GM23338 (cell line): ENCODE results near the gene WWC1. TPM values are rescaled to one million over a fixed set of nuclear protein-coding genes. Genes with fewer than 3 reads are reported as not detected.

Experiments used
- ATAC-seq: fragments of 200-7000 bp; cut with Tn5 transposase; 3 replicates; pipeline ENCODE4 v1.9.1; 2020
- DNase-seq: peaks from one replicate; pipeline ENCODE4 v3.0.0-alpha.2; 2015; ENCODE audit warnings: low spot score
- H2AFZ ChIP-seq: fragments of 200-600 bp; sonication (generic); 2 replicates; pipeline ENCODE4 v1.8.0; 2016; ENCODE audit warnings: antibody characterized with exemption, mild to moderate bottlenecking, moderate library complexity
- H3F3A ChIP-seq: fragments of 200-600 bp; sonication (generic); replicated peaks from 2 replicates; pipeline ENCODE4 v1.8.0; 2017; ENCODE audit warnings: antibody characterized with exemption, mixed run types, low read depth
- H3K27ac ChIP-seq: fragments of 200-600 bp; sonication (generic); 2 replicates; pipeline ENCODE4 v1.6.1; 2016; ENCODE audit warnings: low read depth
- H3K27me3 ChIP-seq: fragments of 200-600 bp; sonication (generic); 2 replicates; pipeline ENCODE4 v1.8.0; 2016; ENCODE audit warnings: mild to moderate bottlenecking, mixed run types, moderate library complexity; ENCODE audit not compliant: insufficient read depth
- H3K36me3 ChIP-seq: fragments of 200-600 bp; sonication (generic); 2 replicates; pipeline ENCODE4 v1.8.0; 2016; ENCODE audit warnings: mild to moderate bottlenecking; ENCODE audit not compliant: insufficient read depth
- H3K4me1 ChIP-seq: fragments of 200-600 bp; sonication (generic); 2 replicates; pipeline ENCODE4 v1.8.0; 2016; ENCODE audit warnings: mild to moderate bottlenecking, moderate library complexity; ENCODE audit not compliant: insufficient read depth
- H3K4me2 ChIP-seq: fragments of 200-600 bp; sonication (generic); 2 replicates; pipeline ENCODE4 v1.7.1; 2017; ENCODE audit warnings: mixed run types
- H3K4me3 ChIP-seq: fragments of 200-600 bp; sonication (generic); 2 replicates; pipeline ENCODE4 v1.6.1; 2016; ENCODE audit warnings: mixed run types
- H3K79me2 ChIP-seq: fragments of 200-600 bp; sonication (generic); replicated peaks from 2 replicates; pipeline ENCODE4 v1.8.0; 2017; ENCODE audit warnings: mild to moderate bottlenecking; ENCODE audit not compliant: insufficient read depth
- H3K9me2 ChIP-seq: fragments of 200-600 bp; sonication (generic); 2 replicates; pipeline ENCODE4 v1.8.0; 2017; ENCODE audit not compliant: insufficient read depth
- H4K20me1 ChIP-seq: fragments of 200-600 bp; sonication (generic); replicated peaks from 2 replicates; pipeline ENCODE4 v1.8.0; 2017; ENCODE audit warnings: mild to moderate bottlenecking; ENCODE audit not compliant: insufficient read depth
- H3K27ac Mint-ChIP-seq: 2 replicates; pipeline ENCODE4 v1.8.0; 2020; ENCODE audit warnings: inconsistent platforms, mild to moderate bottlenecking, moderate library complexity, mixed read lengths
- H3K27me3 Mint-ChIP-seq: 3 replicates; pipeline ENCODE4 v1.8.0; 2022; ENCODE audit warnings: low read depth, mild to moderate bottlenecking, moderate library complexity, mixed read lengths, inconsistent platforms; ENCODE audit not compliant: insufficient read depth, poor library complexity
- H3K36me3 Mint-ChIP-seq: 3 replicates; pipeline ENCODE4 v1.8.0; 2021; ENCODE audit warnings: low read depth, mild to moderate bottlenecking, inconsistent platforms, moderate library complexity, mixed read lengths
- H3K4me1 Mint-ChIP-seq: 3 replicates; pipeline ENCODE4 v1.8.0; 2020; ENCODE audit warnings: mild to moderate bottlenecking, inconsistent platforms, mixed read lengths
- H3K4me3 Mint-ChIP-seq: 3 replicates; pipeline ENCODE4 v1.8.0; 2021; ENCODE audit warnings: moderate library complexity, mild to moderate bottlenecking, inconsistent platforms, mixed read lengths
- H3K9me3 Mint-ChIP-seq: 3 replicates; pipeline ENCODE4 v1.8.0; 2020; ENCODE audit warnings: moderate library complexity, mild to moderate bottlenecking, inconsistent platforms, mixed read lengths
- CREB1 ChIP-seq: fragments of 250-450 bp; sonication (Bioruptor Pico); IDR thresholded peaks from 2 replicates; pipeline ENCODE4 v1.5.0; 2020; ENCODE audit warnings: low read depth, mild to moderate bottlenecking, moderate library complexity
- CTCF ChIP-seq, 2 experiments: fragments of 200-600 bp in 1 of 2; sonication (generic) in 1 of 2; conservative IDR thresholded peaks; 2 replicates each; pipeline versions ENCODE4 v1.5.1 to v1.6.1; 2016 to 2017; ENCODE audit warnings: antibody characterized with exemption in 2 of 2, low read depth in 2 of 2, mild to moderate bottlenecking in 2 of 2, moderate library complexity in 1 of 2
- ETS1 ChIP-seq: IDR thresholded peaks from 2 replicates; pipeline ENCODE4 v1.6.1; 2016; ENCODE audit warnings: antibody characterized with exemption
- EZH2 ChIP-seq: fragments of 200-600 bp; sonication (generic); IDR thresholded peaks from one replicate; pipeline ENCODE4 v1.8.0; 2017; ENCODE audit warnings: antibody characterized with exemption, mild to moderate bottlenecking, low read depth; ENCODE audit not compliant: unreplicated experiment
- EZH2phosphoT487 ChIP-seq: fragments of 200-600 bp; sonication (generic); IDR thresholded peaks from one replicate; pipeline ENCODE4 v1.8.1; 2018; ENCODE audit warnings: antibody characterized with exemption; ENCODE audit not compliant: unreplicated experiment
- JUNB ChIP-seq: IDR thresholded peaks from one replicate; pipeline ENCODE4 v1.6.1; 2016; ENCODE audit warnings: antibody characterized with exemption; ENCODE audit not compliant: unreplicated experiment
- NANOG ChIP-seq: IDR thresholded peaks from 2 replicates; pipeline ENCODE4 v1.6.1; 2016; ENCODE audit warnings: antibody characterized with exemption, borderline replicate concordance
- POLR2AphosphoS5 ChIP-seq: IDR thresholded peaks from 2 replicates; pipeline ENCODE4 v1.6.1; 2016; ENCODE audit warnings: antibody characterized with exemption, low read depth
- REST ChIP-seq: IDR thresholded peaks from one replicate; pipeline ENCODE4 v1.6.1; 2018; ENCODE audit warnings: antibody characterized with exemption; ENCODE audit not compliant: unreplicated experiment
- STAT1 ChIP-seq: IDR thresholded peaks from one replicate; pipeline ENCODE4 v1.6.1; 2016; ENCODE audit warnings: antibody characterized with exemption; ENCODE audit not compliant: unreplicated experiment
- ZNF114 ChIP-seq: fragments of 250-450 bp; sonication (Bioruptor Pico); IDR thresholded peaks from 2 replicates; pipeline ENCODE4 v1.5.0; 2020; ENCODE audit warnings: mild to moderate bottlenecking, moderate library complexity
- ZNF331 ChIP-seq: fragments of 250-450 bp; sonication (Bioruptor Pico); IDR thresholded peaks from 2 replicates; pipeline ENCODE4 v1.5.0; 2020; ENCODE audit warnings: low read depth, mild to moderate bottlenecking, moderate library complexity
- polyA plus RNA-seq: library from polyadenylated mRNA; unstranded; fragments of >200 nt; fragmentation: Nextera tagmentation; extraction: Ambion mirVana; gene quantifications from 2 replicates; pipeline ENCODE4 v1.2.1, GENCODE V29; 2016
- total RNA-seq: library from RNA; depleted of rRNA; stranded (reverse); fragments of >200 nt; shearing (Covaris generic); gene quantifications from 2 replicates; pipeline ENCODE4 v1.2.3, GENCODE V29; 2014

Gene WWC1
- total and polyA plus RNA-seq, 2 experiments from 2014 or later, result 25.4 to 27.8 TPM

DNA sequence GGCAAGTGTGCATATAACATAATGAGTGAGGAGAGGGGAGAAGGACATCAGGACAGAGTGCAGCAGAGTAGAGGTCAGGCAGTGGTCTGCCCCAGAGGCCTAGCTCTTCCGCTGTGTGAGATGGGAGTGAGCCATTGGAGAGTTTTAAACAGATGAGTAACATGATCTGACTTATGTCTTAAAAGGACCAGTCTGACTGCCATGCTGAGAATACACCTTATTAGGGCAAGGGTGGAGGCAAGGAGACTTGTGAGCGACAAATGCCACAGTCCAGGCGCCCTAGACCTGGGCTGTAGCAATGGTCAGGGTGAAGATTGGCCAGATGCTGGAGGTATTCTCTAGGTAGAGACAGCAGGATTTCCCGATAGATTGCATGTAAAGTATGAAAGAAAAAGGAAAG, 83.1 kb downstream of the WWC1 start:
- Histone ChIP-seq H2AFZ (no peak overlapping the region), H3K79me2 (peaks cover 5% of the 10 kb centered on the region), H3F3A (no peaks in the 10 kb centered on the region), H3K27me3 (no peaks in the 10 kb centered on the region), H3K27ac (no peak overlapping the region), H4K20me1 (peaks cover 4% of the 10 kb centered on the region), H3K4me3 (no peak overlapping the region), H3K36me3 (no peaks in the 10 kb centered on the region), H3K4me2 (no peak overlapping the region), H3K4me1 (no peaks in the 10 kb centered on the region), H3K9me2 (no peaks in the 10 kb centered on the region)
- no peak for ATAC-seq
- no peak overlapping the region for H3K4me3 Mint-ChIP-seq
- no peaks in the 10 kb centered on the region for H3K9me3 Mint-ChIP-seq
- peaks cover 4% of the 10 kb centered on the region; the same call in 2 of the 3 replicates for H3K4me1 Mint-ChIP-seq
- H3K27me3 Mint-ChIP-seq, result peaks cover 5% of the 10 kb centered on the region
- DNase-seq, result no peak
- H3K36me3 Mint-ChIP-seq, result no peaks in the 10 kb centered on the region
- TF ChIP-seq POLR2AphosphoS5 (no peak), ZNF114 (CRISPR knock-in tag) (no peak), CREB1 (CRISPR knock-in tag) (no peak), EZH2 (no peak), REST (no peak), NANOG (no peak)
- H3K27ac Mint-ChIP-seq, result no peak overlapping the region

DNA sequence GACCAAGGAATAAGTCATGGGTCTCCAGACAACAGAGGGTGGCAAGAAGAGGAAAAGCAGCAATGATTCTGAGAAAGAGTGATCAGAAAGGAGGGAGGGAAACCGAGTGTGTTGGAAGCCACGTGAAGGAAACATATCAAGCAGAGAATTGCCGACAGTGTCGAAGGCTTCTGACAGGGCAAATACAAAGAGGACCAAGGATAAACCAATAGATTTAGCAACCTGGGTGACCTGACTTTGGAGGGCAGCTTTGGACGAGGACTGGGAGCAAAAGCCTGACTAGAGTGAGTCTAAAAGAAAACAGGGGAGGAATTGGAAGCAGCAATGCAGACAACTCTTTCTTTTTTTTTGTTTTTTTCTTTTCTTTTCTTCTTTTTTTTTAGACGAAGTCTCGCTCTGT, 83.8 kb downstream of the WWC1 start:
- Mint-ChIP-seq H3K4me1 (peaks cover 4% of the 10 kb centered on the region; the same call in 2 of the 3 replicates), H3K27me3 (peaks cover 5% of the 10 kb centered on the region), H3K4me3 (no peak overlapping the region), H3K36me3 (no peaks in the 10 kb centered on the region), H3K27ac (no peak overlapping the region), H3K9me3 (no peaks in the 10 kb centered on the region)
- ATAC-seq (no peak), DNase-seq (no peak)
- Histone ChIP-seq H3K27me3 (no peaks in the 10 kb centered on the region), H3K4me1 (no peaks in the 10 kb centered on the region), H3K27ac (no peak overlapping the region), H3F3A (no peaks in the 10 kb centered on the region), H3K4me3 (no peak overlapping the region), H3K9me2 (no peaks in the 10 kb centered on the region), H4K20me1 (peaks cover 10% of the 10 kb centered on the region), H3K79me2 (0 out of 2 replicates have a peak, but pooled peaks cover 8% of the 10 kb centered on the region), H2AFZ (no peak overlapping the region), H3K4me2 (no peak overlapping the region), H3K36me3 (no peaks in the 10 kb centered on the region)
- no peak for TF ChIP-seq CREB1 (CRISPR knock-in tag)
- TF ChIP-seq ZNF114 (CRISPR knock-in tag), result no peak
- TF ChIP-seq CTCF (conservative IDR thresholded peaks at IDR 0.05; ENCODE audit: low read depth in 2 of 2), result no peak
- TF ChIP-seq JUNB, result no peak
- TF ChIP-seq NANOG, result no peak
- no peak for TF ChIP-seq ETS1
- no peak for TF ChIP-seq STAT1
- no peak for TF ChIP-seq REST
- no peak for TF ChIP-seq EZH2phosphoT487
- TF ChIP-seq ZNF331 (CRISPR knock-in tag), result no peak
- no peak for TF ChIP-seq EZH2
- no peak for TF ChIP-seq POLR2AphosphoS5
